Testis (tissue), 2 donors: ENCODE data around the gene CHRNA5.

Source experiments
- CTCF ChIP-seq, 3 experiments: fragments of 450-650 bp in 2 of 3; fragments of 200-600 bp in 1 of 3; sonication (generic) in 1 of 3; IDR thresholded peaks; one replicate each; pipeline ENCODE4 v1.5.1; 2016 to 2019; ENCODE audit warnings: antibody characterized with exemption in 3 of 3, mild to moderate bottlenecking in 2 of 3, moderate library complexity in 1 of 3
- POLR2A ChIP-seq: fragments of 450-650 bp; IDR thresholded peaks from one replicate; pipeline ENCODE4 v1.6.1; 2017; ENCODE audit warnings: antibody characterized with exemption, mild to moderate bottlenecking, moderate library complexity

GRCh38 chr15:78616506-78616905 is 51.2 kb downstream of the CHRNA5 start:
- TF ChIP-seq CTCF (IDR thresholded peaks at IDR 0.05) (no peak), POLR2A (no peak)
